Choroid plexus epithelial cell (primary cell): ENCODE data around the gene DDAH1.

Experiments
- DNase-seq: peaks from one replicate; pipeline ENCODE4 v3.0.0-alpha.2; 2010; ENCODE audit warnings: low read depth
- H3K4me3 ChIP-seq: 2 replicates; pipeline ENCODE4 v1.5.1; 2011; ENCODE audit warnings: low read depth, mild to moderate bottlenecking, control low read depth, low read length, moderate library complexity
- CTCF ChIP-seq: conservative IDR thresholded peaks from 2 replicates; pipeline ENCODE4 v1.5.1; 2011; ENCODE audit warnings: low read depth, mild to moderate bottlenecking, control low read depth, inconsistent platforms, low read length, moderate library complexity

Gene DDAH1

GRCh38 chr1:85386068-85386722 lies 78.8 kb downstream of the DDAH1 start:
- TF ChIP-seq CTCF: no peak
- H3K4me3 ChIP-seq: no peak overlapping the region
- DNase-seq: no peak

- DNase-seq: peak; percentile 26
- no peak for TF ChIP-seq CTCF
- H3K4me3 ChIP-seq: no peak overlapping the region
These were observed 85.5 kb downstream of the DDAH1 start for GRCh38 chr1:85379203-85380136.

GRCh38 chr1:85378534-85378933 lies 86.4 kb downstream of the DDAH1 start:
- no peak for TF ChIP-seq CTCF
- H3K4me3 ChIP-seq: no peak overlapping the region
- DNase-seq: no peak

GRCh38 chr1:85376356-85376755 lies 88.6 kb downstream of the DDAH1 start:
- TF ChIP-seq CTCF: no peak
- no peak for DNase-seq
- no peak overlapping the region for H3K4me3 ChIP-seq

GRCh38 chr1:85375493-85375892 lies 89.5 kb downstream of the DDAH1 start:
- no peak for TF ChIP-seq CTCF
- no peak for DNase-seq
- H3K4me3 ChIP-seq: no peak overlapping the region

GRCh38 chr1:85374160-85374559 lies 90.8 kb downstream of the DDAH1 start:
- TF ChIP-seq CTCF: no peak
- no peak overlapping the region for H3K4me3 ChIP-seq
- DNase-seq: peak; percentile 87
